SH-SY5Y (cell line): ENCODE results near the gene XYLT2.

Experiments used
- GATA2 ChIP-seq: IDR thresholded peaks from 2 replicates; pipeline ENCODE4 v1.6.1; 2011; ENCODE audit warnings: mild to moderate bottlenecking, low read depth, low read length
- GATA3 ChIP-seq: IDR thresholded peaks from 2 replicates; pipeline ENCODE4 v1.6.1; 2011; ENCODE audit warnings: low read depth, mild to moderate bottlenecking, low read length, moderate library complexity

Gene XYLT2

GRCh38 chr17:50316016-50316587 lies 29.8 kb upstream of the XYLT2 start:
- TF ChIP-seq GATA2 (no peak), GATA3 (no peak)

GRCh38 chr17:50317121-50317520 lies 28.8 kb upstream of the XYLT2 start:
- TF ChIP-seq GATA2, result no peak
- TF ChIP-seq GATA3, result no peak

- TF ChIP-seq GATA2, result no peak
- no peak for TF ChIP-seq GATA3
Measured at GRCh38 chr17:50318501-50319285, 27.2 kb upstream of the XYLT2 start.

- TF ChIP-seq GATA3 (no peak), GATA2 (no peak)
Measured at GRCh38 chr17:50319306-50320004, 26.5 kb upstream of the XYLT2 start.

GRCh38 chr17:50322271-50322670 lies 23.7 kb upstream of the XYLT2 start:
- TF ChIP-seq GATA3 (no peak), GATA2 (peak; percentile 61; the same call in 1 of the 2 replicates)

GRCh38 chr17:50323060-50323459 lies 22.9 kb upstream of the XYLT2 start:
- TF ChIP-seq GATA2 (no peak), GATA3 (no peak)

GRCh38 chr17:50325906-50326305 lies 20.0 kb upstream of the XYLT2 start:
- no peak for TF ChIP-seq GATA3
- TF ChIP-seq GATA2, result no peak

GRCh38 chr17:50326831-50327364 lies 19.0 kb upstream of the XYLT2 start:
- TF ChIP-seq GATA3, result no peak
- no peak for TF ChIP-seq GATA2

GRCh38 chr17:50328363-50329325 lies 17.3 kb upstream of the XYLT2 start:
- no peak for TF ChIP-seq GATA2
- no peak for TF ChIP-seq GATA3

- TF ChIP-seq GATA3 (no peak), GATA2 (no peak)
Measured at GRCh38 chr17:50329716-50330115, 16.2 kb upstream of the XYLT2 start.

- TF ChIP-seq GATA3 (no peak), GATA2 (no peak)
Measured at GRCh38 chr17:50330151-50330775, 15.7 kb upstream of the XYLT2 start.

- TF ChIP-seq GATA3 (no peak), GATA2 (no peak)
Measured at GRCh38 chr17:50331085-50331791, 14.7 kb upstream of the XYLT2 start.

- TF ChIP-seq GATA2 (no peak), GATA3 (no peak)
Measured at GRCh38 chr17:50332196-50332595, 13.7 kb upstream of the XYLT2 start.
